ENCODE measurements around the gene RHBDF1. TPM values are rescaled to one million over a fixed set of nuclear protein-coding genes. Genes with fewer than 3 reads are reported as not detected.

The RHBDF1 gene
- total and polyA plus RNA-seq, 4 donors, result 19.0 to 52.7 (median 32.8) TPM

DNA sequence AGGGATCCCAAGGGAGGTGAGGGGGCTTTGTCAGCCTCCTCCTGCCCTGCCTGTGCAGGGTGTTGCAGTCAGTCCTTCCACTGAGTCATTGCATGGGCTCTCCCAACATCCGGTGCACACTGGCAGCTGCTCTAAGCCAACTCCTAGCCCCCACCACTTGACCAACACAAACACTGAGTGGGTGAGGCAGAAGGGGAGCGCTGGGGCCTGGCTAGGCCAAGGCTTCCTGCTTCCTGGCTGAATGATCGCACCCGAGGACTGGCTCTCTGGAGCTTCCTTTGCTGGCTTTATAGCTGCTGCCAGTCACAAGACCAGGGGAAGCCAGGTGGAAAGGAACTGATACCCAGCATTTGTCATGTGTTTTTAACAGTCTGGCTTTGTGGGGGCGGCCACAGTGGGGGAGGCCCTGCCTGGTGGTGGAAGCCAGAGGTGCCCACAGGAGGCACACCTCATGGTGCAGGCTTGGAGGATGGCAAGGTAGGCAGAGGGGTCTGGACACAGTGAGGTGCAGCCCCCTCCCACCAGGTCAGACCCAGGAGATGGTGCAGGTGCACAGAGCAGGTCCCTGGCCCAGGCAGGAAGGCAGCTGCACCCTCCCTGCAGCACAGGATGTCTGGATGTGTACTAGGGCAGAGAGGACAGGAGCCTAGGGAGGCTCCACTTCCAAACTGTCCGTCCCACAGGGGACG lies 12.4 kb upstream of the RHBDF1 start:
- DNase-seq (ENCODE audit: low read depth in 4 of 6, low spot score in 6 of 6), result no peak
- peaks cover 93% of the 10 kb centered on the region for H3K36me3 ChIP-seq (ENCODE audit: control insufficient read depth, insufficient read depth, low read length)

GRCh38 chr16:83781-84615 lies 11.6 kb upstream of the RHBDF1 start:
- H3K36me3 ChIP-seq (ENCODE audit: control insufficient read depth, insufficient read depth, low read length), result peaks cover 93% of the 10 kb centered on the region
- DNase-seq (ENCODE audit: low read depth in 4 of 6, low spot score in 6 of 6), result no peak
- WGBS (ENCODE audit: insufficient coverage), result 65% methylated on average over 21 of the region's 21 CpGs
- no peak overlapping the region for H3K4me3 ChIP-seq (ENCODE audit: low read depth, low read length)
- H3K27ac ChIP-seq (ENCODE audit: low read depth, low read length), result peak overlapping the region; percentile 11
- H3K9me3 ChIP-seq (ENCODE audit: control insufficient read depth, insufficient read depth, low read length), result no peaks in the 10 kb centered on the region
- H3K4me1 ChIP-seq (ENCODE audit: control insufficient read depth, insufficient read depth, low read length), result peaks cover 34% of the 10 kb centered on the region
- no peaks in the 10 kb centered on the region for H3K27me3 ChIP-seq (ENCODE audit: control insufficient read depth, insufficient read depth, low read length)

More for the DNA sequence above, 12.4 kb upstream of the RHBDF1 start:
- peaks cover 26% of the 10 kb centered on the region for H3K4me1 ChIP-seq (ENCODE audit: control insufficient read depth, insufficient read depth, low read length)
- no peak overlapping the region for H3K4me3 ChIP-seq (ENCODE audit: low read depth, low read length)
- H3K27ac ChIP-seq (ENCODE audit: low read depth, low read length), result peak overlapping the region; percentile 11
- H3K27me3 ChIP-seq (ENCODE audit: control insufficient read depth, insufficient read depth, low read length), result no peaks in the 10 kb centered on the region
- 80% methylated on average over 7 of the region's 7 CpGs for WGBS (ENCODE audit: insufficient coverage)
- no peaks in the 10 kb centered on the region for H3K9me3 ChIP-seq (ENCODE audit: control insufficient read depth, insufficient read depth, low read length)

GRCh38 chr16:83060-83603 lies 10.7 kb upstream of the RHBDF1 start:
- H3K4me3 ChIP-seq (ENCODE audit: low read depth, low read length), result no peak overlapping the region
- no peaks in the 10 kb centered on the region for H3K9me3 ChIP-seq (ENCODE audit: control insufficient read depth, insufficient read depth, low read length)
- H3K4me1 ChIP-seq (ENCODE audit: control insufficient read depth, insufficient read depth, low read length), result peaks cover 40% of the 10 kb centered on the region
- no peak for DNase-seq (ENCODE audit: low read depth in 4 of 6, low spot score in 6 of 6)
- no peak overlapping the region for H3K27ac ChIP-seq (ENCODE audit: low read depth, low read length)
- peaks cover 87% of the 10 kb centered on the region for H3K36me3 ChIP-seq (ENCODE audit: control insufficient read depth, insufficient read depth, low read length)
- no peaks in the 10 kb centered on the region for H3K27me3 ChIP-seq (ENCODE audit: control insufficient read depth, insufficient read depth, low read length)
- 96% methylated on average over 20 of the region's 31 CpGs for WGBS (ENCODE audit: insufficient coverage)

DNA sequence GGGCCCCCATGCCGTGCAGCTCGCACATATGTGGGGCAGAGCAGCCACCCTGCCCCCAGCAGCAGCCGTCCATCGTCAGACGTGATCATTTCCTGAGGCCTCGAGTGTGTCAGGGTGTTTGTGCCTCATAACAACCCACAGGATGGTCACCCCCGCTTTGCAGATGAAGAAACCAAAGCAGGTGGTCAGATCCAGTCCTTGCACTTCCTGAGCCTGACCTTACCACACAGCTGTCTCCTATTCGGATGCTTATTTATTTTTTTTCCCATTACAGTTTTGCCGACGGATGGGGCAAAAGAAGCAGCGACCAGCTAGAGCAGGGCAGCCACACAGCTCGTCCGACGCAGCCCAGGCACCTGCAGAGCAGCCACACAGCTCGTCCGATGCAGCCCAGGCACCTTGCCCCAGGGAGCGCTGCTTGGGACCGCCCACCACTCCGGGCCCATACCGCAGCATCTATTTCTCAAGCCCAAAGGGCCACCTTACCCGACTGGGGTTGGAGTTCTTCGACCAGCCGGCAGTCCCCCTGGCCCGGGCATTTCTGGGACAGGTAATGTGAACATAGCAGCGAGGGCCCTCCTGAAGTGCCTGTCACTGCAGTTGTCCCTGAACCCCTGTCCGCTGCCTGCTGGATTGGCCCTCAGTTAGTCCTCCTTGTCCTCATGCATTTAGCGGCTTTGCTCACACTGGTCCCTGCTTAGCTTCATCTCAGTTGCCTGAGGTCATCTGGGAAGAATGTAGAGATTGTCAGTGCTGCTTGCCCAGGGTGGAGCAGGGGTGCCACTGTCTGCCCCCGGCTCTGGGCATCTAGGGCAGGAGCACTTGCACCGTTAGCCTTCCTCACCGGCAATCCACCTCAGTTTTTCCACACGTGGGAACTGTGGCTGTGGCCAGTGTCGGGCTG lies 7.0 kb upstream of the RHBDF1 start:
- Histone ChIP-seq H3K27ac (ENCODE audit: low read depth, low read length) (peak overlapping the region; percentile 7), H3K36me3 (ENCODE audit: control insufficient read depth, insufficient read depth, low read length) (peaks cover 49% of the 10 kb centered on the region), H3K4me3 (ENCODE audit: low read depth, low read length) (peak overlapping the region; percentile 49), H3K27me3 (ENCODE audit: control insufficient read depth, insufficient read depth, low read length) (no peaks in the 10 kb centered on the region), H3K4me1 (ENCODE audit: control insufficient read depth, insufficient read depth, low read length) (peaks cover 59% of the 10 kb centered on the region), H3K9me3 (ENCODE audit: control insufficient read depth, insufficient read depth, low read length) (no peaks in the 10 kb centered on the region)
- no peak for DNase-seq (ENCODE audit: low read depth in 4 of 6, low spot score in 6 of 6)
- 79% methylated on average over 32 of the region's 32 CpGs for WGBS (ENCODE audit: insufficient coverage)

GRCh38 chr16:78444-79150 lies 6.2 kb upstream of the RHBDF1 start:
- DNase-seq (ENCODE audit: low read depth in 4 of 6, low spot score in 6 of 6), result peak in 2 of 6 donors; percentile 45 to 46
- H3K4me1 ChIP-seq (ENCODE audit: control insufficient read depth, insufficient read depth, low read length), result peaks cover 59% of the 10 kb centered on the region
- 8% methylated on average over 34 of the region's 36 CpGs for WGBS (ENCODE audit: insufficient coverage)

DNA sequence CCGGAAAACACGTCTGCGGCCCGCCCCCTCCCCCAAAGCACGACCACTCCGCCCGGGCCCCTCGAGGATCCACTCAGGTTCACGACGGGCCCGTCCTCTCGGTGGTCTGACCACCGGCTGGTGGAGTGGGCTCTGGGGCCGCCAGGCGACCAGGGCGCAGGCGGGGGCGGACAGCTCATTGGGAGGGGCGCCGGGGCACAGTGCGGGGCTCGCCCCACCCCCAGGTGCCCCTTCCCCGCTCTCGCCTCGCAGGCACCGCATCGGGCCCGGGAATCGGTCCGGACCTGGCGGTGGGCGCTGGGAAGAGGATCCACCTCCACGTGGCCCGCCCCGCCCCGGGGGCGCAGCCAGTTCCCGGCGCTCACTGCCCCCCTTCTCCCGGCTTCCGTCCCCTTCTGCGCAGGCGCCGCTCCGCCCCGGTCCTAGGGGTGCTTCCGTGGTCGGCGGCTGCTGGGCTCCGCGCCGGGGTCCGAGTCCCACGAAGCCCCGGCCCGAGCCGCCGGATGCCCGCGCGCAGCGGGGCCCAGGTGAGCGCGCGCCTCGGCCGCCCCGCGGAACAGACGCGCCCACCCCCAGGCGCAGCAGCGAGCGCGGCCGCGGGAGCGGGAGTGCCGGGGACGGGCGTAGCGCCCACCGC lies 5.5 kb upstream of the RHBDF1 start, which contains the start of gene MPG:
MPG (plus strand) TSS at position 419 of the 637 bp plus-strand sequence; CDS start at position 504, 85 bp downstream.
- H3K9me3 ChIP-seq (ENCODE audit: control insufficient read depth, insufficient read depth, low read length), result no peaks in the 10 kb centered on the region
- H3K27ac ChIP-seq (ENCODE audit: low read depth, low read length), result peak within 1 kb of the TSS; percentile 77
- H3K27me3 ChIP-seq (ENCODE audit: control insufficient read depth, insufficient read depth, low read length), result peaks cover 8% of the 10 kb centered on the region
- peak in 4 of 6 donors; percentile 70 to 95 (median 88) for DNase-seq (ENCODE audit: low read depth in 4 of 6, low spot score in 6 of 6)
- peaks cover 35% of the 10 kb centered on the region for H3K36me3 ChIP-seq (ENCODE audit: control insufficient read depth, insufficient read depth, low read length)
- H3K4me3 ChIP-seq (ENCODE audit: low read depth, low read length), result peak within 1 kb of the TSS; percentile 50
- WGBS (ENCODE audit: insufficient coverage), result under 1% methylated on average over 83 of the region's 83 CpGs
- H3K4me1 ChIP-seq (ENCODE audit: control insufficient read depth, insufficient read depth, low read length), result peaks cover 65% of the 10 kb centered on the region

More at GRCh38 chr16:78444-79150, 6.2 kb upstream of the RHBDF1 start:
- peaks cover 41% of the 10 kb centered on the region for H3K36me3 ChIP-seq (ENCODE audit: control insufficient read depth, insufficient read depth, low read length)
- H3K4me3 ChIP-seq (ENCODE audit: low read depth, low read length), result peak overlapping the region; percentile 49
- no peaks in the 10 kb centered on the region for H3K9me3 ChIP-seq (ENCODE audit: control insufficient read depth, insufficient read depth, low read length)
- peaks cover 2% of the 10 kb centered on the region for H3K27me3 ChIP-seq (ENCODE audit: control insufficient read depth, insufficient read depth, low read length)
- peak overlapping the region; percentile 67 for H3K27ac ChIP-seq (ENCODE audit: low read depth, low read length)

GRCh38 chr16:77273-77806 lies 4.9 kb upstream of the RHBDF1 start:
- Histone ChIP-seq H3K27me3 (ENCODE audit: control insufficient read depth, insufficient read depth, low read length) (peaks cover 13% of the 10 kb centered on the region), H3K27ac (ENCODE audit: low read depth, low read length) (peak overlapping the region; percentile 77), H3K9me3 (ENCODE audit: control insufficient read depth, insufficient read depth, low read length) (no peaks in the 10 kb centered on the region), H3K4me1 (ENCODE audit: control insufficient read depth, insufficient read depth, low read length) (peaks cover 68% of the 10 kb centered on the region), H3K4me3 (ENCODE audit: low read depth, low read length) (peak overlapping the region; percentile 50), H3K36me3 (ENCODE audit: control insufficient read depth, insufficient read depth, low read length) (peaks cover 29% of the 10 kb centered on the region)
- WGBS (ENCODE audit: insufficient coverage), result 22% methylated on average over 27 of the region's 31 CpGs
- peak in 2 of 6 donors; percentile 39 to 66 for DNase-seq (ENCODE audit: low read depth in 4 of 6, low spot score in 6 of 6)

DNA sequence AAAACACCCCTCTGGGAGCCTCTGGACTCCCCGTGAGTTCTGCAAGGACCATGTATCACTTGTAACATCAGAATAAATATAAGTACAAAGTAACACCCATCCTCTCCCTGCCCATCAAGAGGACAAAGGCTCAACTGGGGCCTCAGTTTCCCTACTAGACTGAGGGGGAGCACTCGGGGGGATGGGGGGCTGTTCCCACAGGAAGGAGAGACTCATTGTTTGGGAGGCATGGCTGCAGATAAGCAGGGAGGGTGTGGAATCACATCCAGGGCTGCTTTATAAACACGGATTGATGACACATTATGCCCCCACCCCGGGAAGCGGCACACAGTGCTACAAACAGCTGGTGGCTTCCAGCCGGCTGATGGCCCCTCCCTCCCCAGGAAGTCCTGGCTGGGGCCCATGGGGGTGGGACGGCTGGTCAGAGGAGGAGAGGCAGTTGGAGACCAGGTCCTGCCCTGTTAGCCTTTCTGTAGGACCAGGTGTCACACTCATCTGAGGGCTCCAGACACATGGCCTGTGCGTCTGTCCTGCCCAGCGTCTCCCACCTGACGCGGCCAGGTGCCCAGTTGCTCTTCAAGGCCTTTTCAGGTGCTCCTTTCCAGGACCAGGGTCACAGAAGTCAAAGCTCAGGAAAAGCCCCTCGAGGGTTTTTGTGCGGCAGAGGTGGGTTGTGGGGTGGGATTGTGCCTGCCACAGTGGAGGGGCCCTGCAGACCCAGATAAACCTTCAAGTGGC lies 4.3 kb upstream of the RHBDF1 start:
- no peak for DNase-seq (ENCODE audit: low read depth in 4 of 6, low spot score in 6 of 6)
- H3K9me3 ChIP-seq (ENCODE audit: control insufficient read depth, insufficient read depth, low read length), result no peaks in the 10 kb centered on the region
- peaks cover 72% of the 10 kb centered on the region for H3K4me1 ChIP-seq (ENCODE audit: control insufficient read depth, insufficient read depth, low read length)

More for the DNA sequence above, 4.3 kb upstream of the RHBDF1 start:
- H3K27me3 ChIP-seq (ENCODE audit: control insufficient read depth, insufficient read depth, low read length), result peaks cover 14% of the 10 kb centered on the region
- 57% methylated on average over 7 of the region's 13 CpGs for WGBS (ENCODE audit: insufficient coverage)
- H3K4me3 ChIP-seq (ENCODE audit: low read depth, low read length), result peak overlapping the region; percentile 50
- peak overlapping the region; percentile 77 for H3K27ac ChIP-seq (ENCODE audit: low read depth, low read length)
- peaks cover 26% of the 10 kb centered on the region for H3K36me3 ChIP-seq (ENCODE audit: control insufficient read depth, insufficient read depth, low read length)
